ENCODE results near the gene PYCARD. TPM values are rescaled to one million over a fixed set of nuclear protein-coding genes. Genes with fewer than 3 reads are reported as not detected.

Gene PYCARD
- total RNA-seq, 1 experiment from 2014 or later: 37.5 TPM

- Histone ChIP-seq H3K9ac (ENCODE audit: extremely low read depth, insufficient read length, low read length) (no peak overlapping the region), H4K8ac (replicated peaks; ENCODE audit: insufficient read length, low read depth, low read length) (no peak overlapping the region), H3K79me1 (ENCODE audit: insufficient read depth, low read depth, low read length, poor library complexity, severe bottlenecking) (no peaks in the 10 kb centered on the region), H4K91ac (ENCODE audit: insufficient read length, low read depth, low read length) (no peak overlapping the region), H3T11ph (ENCODE audit: low read length) (no peak overlapping the region), H3K14ac (ENCODE audit: insufficient read depth, low read length) (no peak overlapping the region), H2BK12ac (ENCODE audit: insufficient read length, low read depth, low read length) (no peak overlapping the region), H3K27ac (ENCODE audit: insufficient read length, low read depth, low read length) (no peak overlapping the region), H2BK120ac (ENCODE audit: low read depth, low read length, poor library complexity, severe bottlenecking) (no peak overlapping the region), H4K20me1 (ENCODE audit: control insufficient read depth, insufficient read depth, insufficient read length) (no peaks in the 10 kb centered on the region), H3K27me3 (ENCODE audit: insufficient read depth, low read length) (no peaks in the 10 kb centered on the region), H3K56ac (ENCODE audit: insufficient read length, low read depth, low read length) (no peak overlapping the region), H2BK5ac (ENCODE audit: insufficient read length, low read length) (no peak overlapping the region), H3K18ac (ENCODE audit: insufficient read length, low read depth, low read length) (no peak overlapping the region), H2BK15ac (ENCODE audit: low read depth, low read length) (no peak overlapping the region), H3K79me2 (ENCODE audit: insufficient read depth, low read length) (no peaks in the 10 kb centered on the region), H3K4me1 (ENCODE audit: insufficient read depth, low read length) (no peaks in the 10 kb centered on the region), H2AFZ (ENCODE audit: low read length) (no peak overlapping the region), H3K4ac (ENCODE audit: low read depth, low read length) (no peak overlapping the region), H3K9me3 (ENCODE audit: control insufficient read depth, low read depth, low read length) (no peaks in the 10 kb centered on the region), H3K23me2 (ENCODE audit: insufficient read length, low read depth, low read length, poor library complexity, severe bottlenecking) (peaks cover 11% of the 10 kb centered on the region), H3K23ac (ENCODE audit: insufficient read length, low read depth, low read length) (no peak overlapping the region), H3K4me2 (ENCODE audit: insufficient read depth, insufficient read length, low read length) (no peak overlapping the region), H4K5ac (ENCODE audit: insufficient read length, low read depth, low read length) (no peak overlapping the region), H2AK5ac (ENCODE audit: insufficient read length, low read length) (no peak overlapping the region), H2BK20ac (ENCODE audit: low read depth, low read length, poor library complexity, severe bottlenecking) (no peak overlapping the region)
- no peak for TF ChIP-seq CTCF (conservative IDR thresholded peaks at IDR 0.05)
- no CpG with 5 or more reads among the region's 6 CpGs for WGBS (ENCODE audit: extremely low coverage, insufficient read length, low lambda C conversion rate)
- Mint-ChIP-seq H3K27ac (no peak overlapping the region), H3K36me3 (ENCODE audit: insufficient read depth in 1 of 3, low read depth in 3 of 3) (no peaks in the 10 kb centered on the region; a peak in 1 of 7 replicates), H3K27me3 (ENCODE audit: low read depth) (peaks cover 27% of the 10 kb centered on the region), H3K4me3 (no peak overlapping the region), H3K4me1 (peaks cover 5 to 14% of the 10 kb centered on the region in 2 experiments; a peak in 3 of 4 replicates), H3K9me3 (no peaks in the 10 kb centered on the region)
- DNase-seq: no peak
Observed at GRCh38 chr16:31206776-31207175, 4.2 kb upstream of the PYCARD start.

Data from H9 (cell line).